Memory B cell (primary cell): ENCODE measurements around the gene RBMS3.
"Not testable (repeated sequence)": the region's sequence is repeated elsewhere in the genome, so short reads cannot be mapped to it uniquely, and the experiment has no call there.

Experiments
- ATAC-seq: fragments of 150-1000 bp; cut with Tn5 transposase; 2 replicates; pipeline ENCODE4 v1.10.0; 2021; ENCODE audit warnings: low read depth, mild to moderate bottlenecking, moderate library complexity
- DNase-seq, 2 donors: peaks; one replicate each; pipeline ENCODE4 v3.0.0; 2022; ENCODE audit warnings: low spot score in 2 of 2
- H3K27ac Mint-ChIP-seq: one replicate; pipeline ENCODE4 v1.8.0; 2022; ENCODE audit warnings: mild to moderate bottlenecking, moderate library complexity, mixed read lengths
- H3K27me3 Mint-ChIP-seq: one replicate; pipeline ENCODE4 v1.8.0; 2022; ENCODE audit warnings: mixed read lengths
- H3K36me3 Mint-ChIP-seq: one replicate; pipeline ENCODE4 v1.8.0; 2022; ENCODE audit warnings: mild to moderate bottlenecking, mixed read lengths
- H3K4me1 Mint-ChIP-seq: one replicate; pipeline ENCODE4 v1.8.0; 2022; ENCODE audit warnings: mixed read lengths
- H3K4me3 Mint-ChIP-seq: one replicate; pipeline ENCODE4 v1.8.0; 2022; ENCODE audit warnings: mild to moderate bottlenecking, moderate library complexity, mixed read lengths
- H3K9me3 Mint-ChIP-seq: one replicate; pipeline ENCODE4 v1.8.0; 2022; ENCODE audit warnings: mixed read lengths

The RBMS3 gene

GRCh38 chr3:29513236-29513635 lies 232.4 kb downstream of the RBMS3 start:
- DNase-seq (no peak), ATAC-seq (no peak)
- no peaks in the 10 kb centered on the region for H3K27me3 Mint-ChIP-seq
- no peaks in the 10 kb centered on the region for H3K36me3 Mint-ChIP-seq
- H3K4me1 Mint-ChIP-seq, result no peaks in the 10 kb centered on the region
- peaks cover 3% of the 10 kb centered on the region for H3K9me3 Mint-ChIP-seq
- H3K27ac Mint-ChIP-seq, result no peak overlapping the region
- no peak overlapping the region for H3K4me3 Mint-ChIP-seq

- Mint-ChIP-seq H3K27ac (no peak overlapping the region), H3K4me1 (no peaks in the 10 kb centered on the region), H3K4me3 (no peak overlapping the region), H3K36me3 (no peaks in the 10 kb centered on the region), H3K27me3 (no peaks in the 10 kb centered on the region), H3K9me3 (peaks cover 3% of the 10 kb centered on the region)
- ATAC-seq, result no peak
- DNase-seq, result no peak
These were observed 233.3 kb downstream of the RBMS3 start for GRCh38 chr3:29514170-29514569.

GRCh38 chr3:29514912-29515311 lies 234.0 kb downstream of the RBMS3 start:
- Mint-ChIP-seq H3K4me3 (no peak overlapping the region), H3K36me3 (no peaks in the 10 kb centered on the region), H3K4me1 (no peaks in the 10 kb centered on the region), H3K9me3 (peaks cover 3% of the 10 kb centered on the region), H3K27me3 (no peaks in the 10 kb centered on the region), H3K27ac (no peak overlapping the region)
- DNase-seq, result no peak
- no peak for ATAC-seq

- ATAC-seq, result no peak
- H3K27me3 Mint-ChIP-seq, result no peaks in the 10 kb centered on the region
- DNase-seq, result no peak
- no peak overlapping the region for H3K4me3 Mint-ChIP-seq
- H3K27ac Mint-ChIP-seq, result no peak overlapping the region
- no peaks in the 10 kb centered on the region for H3K4me1 Mint-ChIP-seq
- H3K9me3 Mint-ChIP-seq, result peaks cover 3% of the 10 kb centered on the region
- no peaks in the 10 kb centered on the region for H3K36me3 Mint-ChIP-seq
These were observed 234.6 kb downstream of the RBMS3 start for GRCh38 chr3:29515451-29515850.

GRCh38 chr3:29516164-29516563 lies 235.3 kb downstream of the RBMS3 start:
- Mint-ChIP-seq H3K27ac (no peak overlapping the region), H3K27me3 (no peaks in the 10 kb centered on the region), H3K9me3 (peaks cover 3% of the 10 kb centered on the region), H3K4me3 (no peak overlapping the region), H3K36me3 (no peaks in the 10 kb centered on the region), H3K4me1 (no peaks in the 10 kb centered on the region)
- ATAC-seq (no peak), DNase-seq (no peak)

GRCh38 chr3:29520764-29521163 lies 239.9 kb downstream of the RBMS3 start:
- H3K9me3 Mint-ChIP-seq, result peaks cover 3% of the 10 kb centered on the region
- H3K36me3 Mint-ChIP-seq, result no peaks in the 10 kb centered on the region
- no peak overlapping the region for H3K4me3 Mint-ChIP-seq
- H3K4me1 Mint-ChIP-seq, result no peaks in the 10 kb centered on the region
- no peak overlapping the region for H3K27ac Mint-ChIP-seq
- DNase-seq (no peak), ATAC-seq (no peak)
- H3K27me3 Mint-ChIP-seq, result no peaks in the 10 kb centered on the region

GRCh38 chr3:29521293-29521692 lies 240.4 kb downstream of the RBMS3 start:
- Mint-ChIP-seq H3K27me3 (no peaks in the 10 kb centered on the region), H3K36me3 (no peaks in the 10 kb centered on the region), H3K4me3 (no peak overlapping the region), H3K9me3 (peaks cover 1% of the 10 kb centered on the region), H3K4me1 (no peaks in the 10 kb centered on the region), H3K27ac (no peak overlapping the region)
- DNase-seq, result no peak
- ATAC-seq, result no peak

- no peaks in the 10 kb centered on the region for H3K36me3 Mint-ChIP-seq
These were observed 240.9 kb downstream of the RBMS3 start for GRCh38 chr3:29521751-29522150.

GRCh38 chr3:29524433-29524832 lies 243.6 kb downstream of the RBMS3 start:
- not testable (repeated sequence) for H3K4me1 Mint-ChIP-seq, H3K36me3 Mint-ChIP-seq, DNase-seq

More at GRCh38 chr3:29521751-29522150, 240.9 kb downstream of the RBMS3 start:
- H3K4me1 Mint-ChIP-seq, result no peaks in the 10 kb centered on the region
- ATAC-seq (no peak), DNase-seq (no peak)
- no peak overlapping the region for H3K27ac Mint-ChIP-seq
- no peak overlapping the region for H3K4me3 Mint-ChIP-seq
- no peaks in the 10 kb centered on the region for H3K9me3 Mint-ChIP-seq
- no peaks in the 10 kb centered on the region for H3K27me3 Mint-ChIP-seq

GRCh38 chr3:29525254-29525881 lies 244.5 kb downstream of the RBMS3 start:
- Mint-ChIP-seq H3K9me3 (no peaks in the 10 kb centered on the region), H3K27me3 (no peaks in the 10 kb centered on the region), H3K36me3 (no peaks in the 10 kb centered on the region), H3K27ac (no peak overlapping the region), H3K4me1 (no peaks in the 10 kb centered on the region), H3K4me3 (no peak overlapping the region)
- no peak for DNase-seq
- no peak for ATAC-seq

More at GRCh38 chr3:29524433-29524832, 243.6 kb downstream of the RBMS3 start:
- not testable (repeated sequence) for ATAC-seq, H3K27me3 Mint-ChIP-seq, H3K27ac Mint-ChIP-seq, H3K4me3 Mint-ChIP-seq, H3K9me3 Mint-ChIP-seq

- H3K9me3 Mint-ChIP-seq, result no peaks in the 10 kb centered on the region
- no peak overlapping the region for H3K4me3 Mint-ChIP-seq
- H3K36me3 Mint-ChIP-seq, result no peaks in the 10 kb centered on the region
- no peak for DNase-seq
- ATAC-seq, result no peak
- H3K4me1 Mint-ChIP-seq, result no peaks in the 10 kb centered on the region
- H3K27ac Mint-ChIP-seq, result no peak overlapping the region
- no peaks in the 10 kb centered on the region for H3K27me3 Mint-ChIP-seq
These were observed 246.4 kb downstream of the RBMS3 start for GRCh38 chr3:29527246-29527645.

GRCh38 chr3:29531644-29532043 lies 250.8 kb downstream of the RBMS3 start:
- Mint-ChIP-seq H3K9me3 (no peaks in the 10 kb centered on the region), H3K27me3 (no peaks in the 10 kb centered on the region), H3K4me1 (no peaks in the 10 kb centered on the region), H3K27ac (no peak overlapping the region), H3K4me3 (no peak overlapping the region), H3K36me3 (no peaks in the 10 kb centered on the region)
- ATAC-seq (no peak), DNase-seq (no peak)

- Mint-ChIP-seq H3K4me3 (no peak overlapping the region), H3K9me3 (no peaks in the 10 kb centered on the region), H3K27ac (no peak overlapping the region), H3K36me3 (no peaks in the 10 kb centered on the region), H3K27me3 (no peaks in the 10 kb centered on the region), H3K4me1 (no peaks in the 10 kb centered on the region)
- DNase-seq (no peak), ATAC-seq (no peak)
These were observed 251.6 kb downstream of the RBMS3 start for GRCh38 chr3:29532473-29532872.

- H3K27ac Mint-ChIP-seq, result no peak overlapping the region
- DNase-seq (no peak), ATAC-seq (no peak)
- no peak overlapping the region for H3K4me3 Mint-ChIP-seq
- H3K36me3 Mint-ChIP-seq, result no peaks in the 10 kb centered on the region
- no peaks in the 10 kb centered on the region for H3K27me3 Mint-ChIP-seq
- no peaks in the 10 kb centered on the region for H3K9me3 Mint-ChIP-seq
- no peaks in the 10 kb centered on the region for H3K4me1 Mint-ChIP-seq
These were observed 253.1 kb downstream of the RBMS3 start for GRCh38 chr3:29534006-29534405.

GRCh38 chr3:29536016-29536758 lies 255.3 kb downstream of the RBMS3 start:
- no peaks in the 10 kb centered on the region for H3K36me3 Mint-ChIP-seq
- no peak overlapping the region for H3K4me3 Mint-ChIP-seq
- no peaks in the 10 kb centered on the region for H3K27me3 Mint-ChIP-seq
- no peaks in the 10 kb centered on the region for H3K9me3 Mint-ChIP-seq
- DNase-seq, result no peak
- no peaks in the 10 kb centered on the region for H3K4me1 Mint-ChIP-seq
- no peak for ATAC-seq
- no peak overlapping the region for H3K27ac Mint-ChIP-seq
